Mesangial cell (primary cell): ENCODE measurements around the gene MEGF10. TPM values are rescaled to one million over a fixed set of nuclear protein-coding genes. Genes with fewer than 3 reads are reported as not detected.

Experiments used
- total RNA-seq: library from RNA; depleted of rRNA; stranded (reverse); fragments of >200 nt; gene quantifications from 2 replicates; pipeline ENCODE4 v1.2.3, GENCODE V29; 2015

The MEGF10 gene
- total RNA-seq = 1.1 and 6.8 TPM in 2 replicates

GRCh38 chr5:127290019-127290945 is at the start of gene MEGF10:
TSS of gene MEGF10 (plus strand) at chr5:127290796. CDS start at chr5:127331309, 40,513 bp downstream.

Other genes with a start within 250 kb of the MEGF10 start
- gene C5orf63, start 217.3 kb upstream of the MEGF10 start, total RNA-seq = 2.3 and 2.8 TPM in 2 replicates
- 35.4 and 40.9 TPM in 2 replicates for gene PRRC1, start 226.8 kb downstream of the MEGF10 start, total RNA-seq